WTC11 (cell line): Measurements from ENCODE around the gene RYR2. TPM values are rescaled to one million over a fixed set of nuclear protein-coding genes. Genes with fewer than 3 reads are reported as not detected.
A peak's percentile ranks its signal among the peaks of the same experiment; 100 is the strongest.

ENCODE experiments used
- ATAC-seq: fragments of 200-7000 bp; cut with Tn5 transposase; 2 replicates; pipeline ENCODE4 v1.10.0; 2021; ENCODE audit warnings: mild to moderate bottlenecking, moderate library complexity
- CTCF ChIA-PET: fragments of 300-600 bp; sonication (Branson Sonifier 250); formaldehyde crosslinking; loops from one replicate; lab custom pipeline; 2021; ENCODE audit warnings: antibody characterized with exemption; lab: Charles Lee
- POLR2A ChIA-PET: fragments of 350-600 bp; sonication (Branson Sonifier 250); formaldehyde crosslinking; loops from one replicate; lab custom pipeline; 2021; ENCODE audit warnings: antibody characterized with exemption; lab: Charles Lee
- DNase-seq: peaks from one replicate; pipeline ENCODE4 v3.0.0; 2021; ENCODE audit warnings: low spot score
- H3K27ac Mint-ChIP-seq: 2 replicates; pipeline ENCODE4 v1.8.0; 2021; ENCODE audit warnings: mixed read lengths
- H3K27me3 Mint-ChIP-seq: 2 replicates; pipeline ENCODE4 v1.8.0; 2021; ENCODE audit warnings: low read depth, mild to moderate bottlenecking, moderate library complexity, mixed read lengths
- H3K36me3 Mint-ChIP-seq: 2 replicates; pipeline ENCODE4 v1.8.0; 2021; ENCODE audit warnings: mixed read lengths
- H3K4me1 Mint-ChIP-seq: 2 replicates; pipeline ENCODE4 v1.8.0; 2022; ENCODE audit warnings: mixed read lengths
- H3K4me3 Mint-ChIP-seq: 2 replicates; pipeline ENCODE4 v1.8.0; 2021; ENCODE audit warnings: mild to moderate bottlenecking, moderate library complexity, mixed read lengths
- H3K9me3 Mint-ChIP-seq: 2 replicates; pipeline ENCODE4 v1.8.0; 2021; ENCODE audit warnings: mixed read lengths
- CBFB ChIP-seq: sonication (generic); formaldehyde crosslinking; IDR thresholded peaks from 2 replicates; pipeline ENCODE4 v1.8.1; 2022; ENCODE audit warnings: mild to moderate bottlenecking, low read depth, missing genetic modification reagents
- ETV6 ChIP-seq: sonication (generic); formaldehyde crosslinking; IDR thresholded peaks from 2 replicates; pipeline ENCODE4 v1.8.1; 2022; ENCODE audit warnings: mild to moderate bottlenecking, missing genetic modification reagents
- FOXJ3 ChIP-seq: sonication (generic); formaldehyde crosslinking; IDR thresholded peaks from 2 replicates; pipeline ENCODE4 v1.9.0; 2021; ENCODE audit warnings: missing genetic modification reagents, mild to moderate bottlenecking, borderline replicate concordance
- FOXK1 ChIP-seq: sonication (generic); formaldehyde crosslinking; IDR thresholded peaks from 2 replicates; pipeline ENCODE4 v1.8.0; 2022; ENCODE audit warnings: mild to moderate bottlenecking, moderate library complexity, missing genetic modification reagents
- GTF2I ChIP-seq: fragments of 250-450 bp; sonication (Bioruptor Pico); conservative IDR thresholded peaks from 2 replicates; pipeline ENCODE4 v1.4.0; 2021; ENCODE audit warnings: mild to moderate bottlenecking
- JAZF1 ChIP-seq: fragments of 250-450 bp; sonication (Bioruptor Pico); IDR thresholded peaks from 2 replicates; pipeline ENCODE4 v1.9.0; 2021; ENCODE audit warnings: moderate library complexity, mild to moderate bottlenecking, inconsistent platforms
- JUN ChIP-seq: sonication (generic); formaldehyde crosslinking; IDR thresholded peaks from 2 replicates; pipeline ENCODE4 v1.8.0; 2023; ENCODE audit warnings: mild to moderate bottlenecking, missing genetic modification reagents
- MYBL2 ChIP-seq: sonication (generic); formaldehyde crosslinking; IDR thresholded peaks from 2 replicates; pipeline ENCODE4 v1.8.1; 2023; ENCODE audit warnings: mild to moderate bottlenecking, moderate library complexity, missing genetic modification reagents
- NFE2L1 ChIP-seq: sonication (generic); formaldehyde crosslinking; IDR thresholded peaks from 2 replicates; pipeline ENCODE4 v1.8.1; 2023; ENCODE audit warnings: missing genetic modification reagents
- NFYB ChIP-seq: sonication (generic); formaldehyde crosslinking; conservative IDR thresholded peaks from 2 replicates; pipeline ENCODE4 v1.8.0; 2022; ENCODE audit warnings: low read depth, missing genetic modification reagents
- OVOL2 ChIP-seq: fragments of 250-450 bp; sonication (Bioruptor Pico); IDR thresholded peaks from 2 replicates; pipeline ENCODE4 v1.9.0; 2021; ENCODE audit warnings: mild to moderate bottlenecking, borderline replicate concordance
- PREB ChIP-seq: sonication (generic); formaldehyde crosslinking; IDR thresholded peaks from 2 replicates; pipeline ENCODE4 v1.8.1; 2022; ENCODE audit warnings: mild to moderate bottlenecking, missing genetic modification reagents, moderate library complexity, borderline replicate concordance
- SMAD3 ChIP-seq: sonication (generic); formaldehyde crosslinking; IDR thresholded peaks from 2 replicates; pipeline ENCODE4 v1.8.0; 2022; ENCODE audit warnings: missing genetic modification reagents, mild to moderate bottlenecking, borderline replicate concordance
- STAT6 ChIP-seq: sonication (generic); formaldehyde crosslinking; conservative IDR thresholded peaks from 2 replicates; pipeline ENCODE4 v1.8.1; 2023; ENCODE audit warnings: mild to moderate bottlenecking, low read depth, missing genetic modification reagents, moderate library complexity
- TCF7 ChIP-seq: sonication (generic); formaldehyde crosslinking; IDR thresholded peaks from 2 replicates; pipeline ENCODE4 v1.8.0; 2022; ENCODE audit warnings: mild to moderate bottlenecking, low read depth, missing genetic modification reagents, moderate library complexity
- TEAD1 ChIP-seq: sonication (generic); formaldehyde crosslinking; IDR thresholded peaks from 2 replicates; pipeline ENCODE4 v1.8.0; 2022; ENCODE audit warnings: mild to moderate bottlenecking, missing genetic modification reagents
- ZBTB43 ChIP-seq: sonication (generic); formaldehyde crosslinking; IDR thresholded peaks from 2 replicates; pipeline ENCODE4 v1.8.1; 2023; ENCODE audit warnings: mild to moderate bottlenecking, missing genetic modification reagents
- ZNF121 ChIP-seq: sonication (generic); formaldehyde crosslinking; IDR thresholded peaks from 2 replicates; pipeline ENCODE4 v1.8.0; 2023; ENCODE audit warnings: missing genetic modification reagents
- ZNF138 ChIP-seq: sonication (generic); formaldehyde crosslinking; conservative IDR thresholded peaks from 2 replicates; pipeline ENCODE4 v1.8.1; 2022; ENCODE audit warnings: mild to moderate bottlenecking, moderate library complexity, missing genetic modification reagents
- ZNF232 ChIP-seq: sonication (generic); formaldehyde crosslinking; IDR thresholded peaks from 2 replicates; pipeline ENCODE4 v1.8.0; 2022; ENCODE audit warnings: mild to moderate bottlenecking, missing genetic modification reagents
- ZNF532 ChIP-seq: fragments of 250-450 bp; sonication (Bioruptor Pico); IDR thresholded peaks from 2 replicates; pipeline ENCODE4 v1.9.0; 2021; ENCODE audit warnings: mild to moderate bottlenecking, borderline replicate concordance
- ZNF671 ChIP-seq: fragments of 250-450 bp; sonication (Bioruptor Pico); IDR thresholded peaks from 2 replicates; pipeline ENCODE4 v1.8.0; 2021; ENCODE audit warnings: mild to moderate bottlenecking
- ZSCAN18 ChIP-seq: fragments of 250-450 bp; sonication (Bioruptor Pico); IDR thresholded peaks from 2 replicates; pipeline ENCODE4 v2.1.2; 2022; ENCODE audit warnings: mild to moderate bottlenecking, moderate library complexity
- total RNA-seq: library from RNA; stranded (reverse); gene quantifications from 3 replicates; pipeline ENCODE4 v1.2.3, GENCODE V29; 2021

Gene RYR2
- total RNA-seq, 1 experiment from 2014 or later, result 7.9 TPM

- ChIA-PET CTCF (interaction anchor here (0.9 to 1.9 kb wide), 2 partner anchors 42 to 302 kb away, joined by 3 to 7 read pairs; partner anchors contain the start of gene RYR2), POLR2A (interaction anchor here (0.7 kb wide), 1 partner anchor 175 kb away, joined by 4 read pairs; no protein-coding TSS in a partner anchor)
- Mint-ChIP-seq H3K4me3 (no peak overlapping the region), H3K36me3 (no peaks in the 10 kb centered on the region), H3K9me3 (peaks cover 1% of the 10 kb centered on the region; the same call in 1 of the 2 replicates), H3K27ac (peak overlapping the region; percentile 25; the same call in 1 of the 2 replicates), H3K4me1 (peaks cover 59% of the 10 kb centered on the region), H3K27me3 (no peaks in the 10 kb centered on the region)
- no peak for DNase-seq
- TF ChIP-seq NFE2L1, result no peak
- TF ChIP-seq ETV6, result no peak
- no peak for TF ChIP-seq ZBTB43 (CRISPR knock-in tag)
- TF ChIP-seq TCF7, result no peak
- no peak for TF ChIP-seq ZNF232
- no peak for TF ChIP-seq MYBL2 (CRISPR knock-in tag)
- TF ChIP-seq FOXJ3, result no peak
- TF ChIP-seq CBFB (CRISPR knock-in tag), result no peak
- no peak for TF ChIP-seq PREB (CRISPR knock-in tag)
- ATAC-seq, result peak; percentile 46
Observed at GRCh38 chr1:237084341-237085077, 42.5 kb downstream of the RYR2 start.

GRCh38 chr1:237091691-237092090 lies 49.7 kb downstream of the RYR2 start:
- no peak; the same call in 1 of the 2 replicates for ATAC-seq
- peaks cover 31% of the 10 kb centered on the region for H3K4me1 Mint-ChIP-seq
- H3K27me3 Mint-ChIP-seq, result no peaks in the 10 kb centered on the region
- DNase-seq, result no peak
- H3K36me3 Mint-ChIP-seq, result no peaks in the 10 kb centered on the region
- H3K27ac Mint-ChIP-seq, result no peak overlapping the region
- CTCF ChIA-PET, result no interaction called here
- peaks cover 10% of the 10 kb centered on the region for H3K9me3 Mint-ChIP-seq
- H3K4me3 Mint-ChIP-seq, result no peak overlapping the region
- POLR2A ChIA-PET, result no interaction called here
- TF ChIP-seq PREB (CRISPR knock-in tag) (no peak), TCF7 (no peak), ZNF138 (no peak), FOXK1 (CRISPR knock-in tag) (no peak), GTF2I (CRISPR knock-in tag) (no peak), FOXJ3 (no peak), STAT6 (no peak), ZNF671 (CRISPR knock-in tag) (no peak), ZNF121 (no peak), OVOL2 (CRISPR knock-in tag) (no peak), SMAD3 (no peak), ZSCAN18 (no peak), JAZF1 (CRISPR knock-in tag) (no peak), TEAD1 (no peak), NFYB (CRISPR knock-in tag) (no peak), ZNF532 (CRISPR knock-in tag) (no peak), JUN (CRISPR knock-in tag) (no peak), CBFB (CRISPR knock-in tag) (no peak)
